ENCODE data around the gene ERVFRD-1. TPM values are rescaled to one million over a fixed set of nuclear protein-coding genes. Genes with fewer than 3 reads are reported as not detected.

Gene ERVFRD-1
- total and polyA plus RNA-seq, 4 experiments from 2014 or later, result 0.05 to 0.29 TPM; not detected in 2

DNA sequence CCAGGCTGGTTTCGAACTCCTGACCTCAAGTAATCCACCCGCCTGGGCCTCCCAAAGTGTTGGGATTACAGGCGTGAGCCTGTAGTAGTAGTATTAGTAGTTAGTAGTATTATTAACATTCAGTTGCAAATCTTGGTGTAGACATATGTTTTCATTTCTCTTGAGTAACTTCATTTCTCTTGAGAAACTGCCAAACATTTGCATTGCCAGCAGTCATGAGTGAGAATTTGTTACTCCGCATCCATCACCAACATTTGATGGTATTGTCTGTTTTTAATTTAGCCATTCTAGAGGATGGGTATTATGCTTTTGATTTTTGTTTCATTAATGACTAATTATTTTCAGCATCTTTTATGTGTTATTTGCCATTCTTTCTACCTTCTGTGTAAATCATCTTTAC, 1.5 kb upstream of the ERVFRD-1 start:
- Mint-ChIP-seq H3K9me3 (no peaks in the 10 kb centered on the region), H3K4me1 (peaks cover 19 to 44% (median 27%) of the 10 kb centered on the region in 4 donors), H3K27ac (no peak overlapping the region), H3K36me3 (no peaks in the 10 kb centered on the region), H3K4me3 (no peak overlapping the region), H3K27me3 (no peaks in the 10 kb centered on the region)
- intact Hi-C loops (cut with micrococcal nuclease), result no loop called here
- Histone ChIP-seq H3K27ac (ENCODE audit: low read depth, low read length) (no peak overlapping the region), H3K36me3 (ENCODE audit: insufficient read depth, low read length) (no peaks in the 10 kb centered on the region), H3K4me3 (ENCODE audit: low read length in 2 of 2) (no peak overlapping the region), H3K9me3 (ENCODE audit: control insufficient read depth in 1 of 2, low read length in 2 of 2) (no peaks in the 10 kb centered on the region), H3K4me1 (ENCODE audit: insufficient read depth, low read length) (peaks cover 16% of the 10 kb centered on the region), H3K27me3 (ENCODE audit: insufficient read depth, low read length) (no peaks in the 10 kb centered on the region)
- ChIA-PET CTCF (ENCODE audit: partially characterized antibody) (interaction anchor here (1.5 kb wide), 1 partner anchor 383 kb away, joined by 3 read pairs; no protein-coding TSS in a partner anchor), POLR2A (ENCODE audit: partially characterized antibody) (no interaction called here)
- DNase-seq, result no peak

DNA sequence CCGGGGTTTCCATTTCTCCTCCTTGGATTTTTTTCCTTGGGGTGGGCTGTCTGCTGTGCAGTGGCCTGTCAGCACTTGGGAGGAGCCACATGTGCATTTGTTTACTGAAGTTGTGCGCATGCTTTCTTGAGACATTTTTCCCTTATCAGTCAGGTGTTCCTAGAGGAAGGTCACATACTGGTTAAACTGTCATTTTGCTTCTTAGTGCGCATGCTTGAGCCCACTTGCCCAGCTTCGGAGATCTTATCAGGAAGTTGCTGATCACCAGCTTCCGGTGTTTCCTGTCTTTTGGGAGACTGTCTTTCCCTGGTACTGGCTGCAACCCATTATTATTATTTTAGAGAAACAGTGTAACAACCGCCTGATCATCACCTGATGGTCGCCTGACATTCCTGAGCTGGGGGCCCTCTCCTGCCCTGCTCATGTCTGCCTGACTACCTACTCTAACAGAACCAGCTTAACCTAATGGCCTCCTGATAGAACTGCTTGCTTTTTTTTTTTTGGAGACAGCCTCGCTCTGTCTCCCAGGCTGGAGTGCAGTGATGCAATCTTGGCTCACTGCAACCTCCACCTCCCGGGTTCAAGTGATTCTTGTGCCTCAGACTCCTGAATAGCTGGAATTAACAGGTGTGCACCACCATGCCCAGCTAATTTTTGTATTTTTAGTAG, 378 bp upstream of the ERVFRD-1 start:
- peak overlapping the region; percentile 64 to 87 (median 78) for H3K4me3 Mint-ChIP-seq
- peak overlapping the region; percentile 2 to 87 (median 80) for H3K27ac Mint-ChIP-seq
- no peaks in the 10 kb centered on the region for H3K27me3 Mint-ChIP-seq
- H3K4me1 Mint-ChIP-seq, result peaks cover 22 to 43% (median 29%) of the 10 kb centered on the region in 4 donors
- Histone ChIP-seq H3K4me1 (ENCODE audit: insufficient read depth, low read length) (peaks cover 16% of the 10 kb centered on the region), H3K9me3 (ENCODE audit: control insufficient read depth in 1 of 2, low read length in 2 of 2) (no peaks in the 10 kb centered on the region), H3K4me3 (ENCODE audit: low read length in 2 of 2) (no peak overlapping the region), H3K36me3 (ENCODE audit: insufficient read depth, low read length) (no peaks in the 10 kb centered on the region), H3K27me3 (ENCODE audit: insufficient read depth, low read length) (no peaks in the 10 kb centered on the region), H3K27ac (ENCODE audit: low read depth, low read length) (no peak overlapping the region)
- DNase-seq, result peak in 1 of 5 donors; percentile 2
- no peaks in the 10 kb centered on the region for H3K36me3 Mint-ChIP-seq
- no peaks in the 10 kb centered on the region for H3K9me3 Mint-ChIP-seq
- ChIA-PET CTCF (ENCODE audit: partially characterized antibody) (interaction anchor here (1.0 kb wide), 1 partner anchor 385 kb away, joined by 3 read pairs; no protein-coding TSS in a partner anchor), POLR2A (ENCODE audit: partially characterized antibody) (no interaction called here)
- intact Hi-C loops (cut with micrococcal nuclease), result no loop called here

DNA sequence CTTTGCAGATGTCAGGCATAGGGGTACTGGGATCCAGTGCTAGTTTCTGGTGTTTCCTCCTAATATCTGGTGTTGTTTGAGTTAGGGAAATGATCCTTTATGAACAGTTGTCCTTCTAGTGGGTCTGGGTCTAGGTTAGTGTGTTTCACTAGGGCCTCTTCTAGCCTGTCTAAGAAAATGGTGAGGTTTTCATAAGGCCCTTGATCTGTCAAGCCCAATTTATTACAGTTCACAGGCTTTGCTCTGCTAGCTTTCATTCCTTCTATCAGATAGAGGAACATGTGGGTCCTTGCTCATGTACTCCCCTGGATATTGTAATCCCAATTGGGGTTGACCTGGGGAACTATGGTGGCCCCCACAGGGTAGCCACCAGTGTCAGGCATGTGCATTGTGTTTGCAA, 2.8 kb downstream of the ERVFRD-1 start:
- Histone ChIP-seq H3K9me3 (ENCODE audit: control insufficient read depth in 1 of 2, low read length in 2 of 2) (no peaks in the 10 kb centered on the region), H3K27ac (ENCODE audit: low read depth, low read length) (no peak overlapping the region), H3K4me3 (ENCODE audit: low read length in 2 of 2) (no peak overlapping the region), H3K4me1 (ENCODE audit: insufficient read depth, low read length) (peaks cover 16% of the 10 kb centered on the region), H3K27me3 (ENCODE audit: insufficient read depth, low read length) (no peaks in the 10 kb centered on the region), H3K36me3 (ENCODE audit: insufficient read depth, low read length) (no peaks in the 10 kb centered on the region)
- CTCF ChIA-PET (ENCODE audit: partially characterized antibody), result no interaction called here
- no peak overlapping the region for H3K27ac Mint-ChIP-seq
- intact Hi-C loops (cut with micrococcal nuclease), result no loop called here
- H3K36me3 Mint-ChIP-seq, result no peaks in the 10 kb centered on the region
- no peak for DNase-seq
- H3K4me3 Mint-ChIP-seq, result no peak overlapping the region
- H3K27me3 Mint-ChIP-seq, result no peaks in the 10 kb centered on the region
- POLR2A ChIA-PET (ENCODE audit: partially characterized antibody), result interaction anchor here (1.1 kb wide), 1 partner anchor 16 kb away, joined by 3 read pairs; the partner anchor contains the start of gene SMIM13
- peaks cover 23 to 38% (median 32%) of the 10 kb centered on the region in 4 donors for H3K4me1 Mint-ChIP-seq
- no peaks in the 10 kb centered on the region for H3K9me3 Mint-ChIP-seq

DNA sequence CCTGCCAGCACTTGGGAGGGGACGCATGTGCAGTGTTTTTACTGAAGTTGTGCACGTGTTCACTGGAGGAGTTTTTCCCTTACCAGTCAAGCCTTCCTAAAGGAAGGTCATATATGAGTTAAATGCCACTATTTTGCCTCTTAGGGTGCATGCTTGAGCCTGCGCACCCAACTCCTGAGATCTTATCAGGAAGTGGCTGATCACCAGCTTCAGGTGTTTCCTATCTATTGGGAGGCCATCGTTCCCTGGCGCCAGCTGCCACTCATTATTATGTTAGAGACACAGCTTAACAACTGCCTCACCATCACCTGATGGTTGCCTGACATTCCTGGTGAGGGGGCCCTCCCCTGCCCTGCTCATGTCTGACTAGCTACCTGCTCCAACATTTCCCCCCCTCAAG, 8.5 kb downstream of the ERVFRD-1 start:
- Histone ChIP-seq H3K4me1 (ENCODE audit: insufficient read depth, low read length) (no peaks in the 10 kb centered on the region), H3K36me3 (ENCODE audit: insufficient read depth, low read length) (no peaks in the 10 kb centered on the region), H3K9me3 (ENCODE audit: control insufficient read depth in 1 of 2, low read length in 2 of 2) (no peaks in the 10 kb centered on the region), H3K27me3 (ENCODE audit: insufficient read depth, low read length) (no peaks in the 10 kb centered on the region), H3K27ac (ENCODE audit: low read depth, low read length) (no peak overlapping the region), H3K4me3 (ENCODE audit: low read length in 2 of 2) (no peak overlapping the region)
- H3K9me3 Mint-ChIP-seq, result peaks cover 0 to 1% (median 0%) of the 10 kb centered on the region in 8 donors
- no peak overlapping the region for H3K4me3 Mint-ChIP-seq
- ChIA-PET POLR2A (ENCODE audit: partially characterized antibody) (no interaction called here), CTCF (ENCODE audit: partially characterized antibody) (no interaction called here)
- H3K4me1 Mint-ChIP-seq, result peaks cover 12 to 24% (median 20%) of the 10 kb centered on the region in 4 donors
- peaks cover 2 to 26% of the 10 kb centered on the region in 2 donors for H3K36me3 Mint-ChIP-seq
- no peaks in the 10 kb centered on the region for H3K27me3 Mint-ChIP-seq
- intact Hi-C loops (cut with micrococcal nuclease), result no loop called here
- DNase-seq, result no peak
- H3K27ac Mint-ChIP-seq, result peak overlapping the region in 1 of 7 donors; percentile 69

DNA sequence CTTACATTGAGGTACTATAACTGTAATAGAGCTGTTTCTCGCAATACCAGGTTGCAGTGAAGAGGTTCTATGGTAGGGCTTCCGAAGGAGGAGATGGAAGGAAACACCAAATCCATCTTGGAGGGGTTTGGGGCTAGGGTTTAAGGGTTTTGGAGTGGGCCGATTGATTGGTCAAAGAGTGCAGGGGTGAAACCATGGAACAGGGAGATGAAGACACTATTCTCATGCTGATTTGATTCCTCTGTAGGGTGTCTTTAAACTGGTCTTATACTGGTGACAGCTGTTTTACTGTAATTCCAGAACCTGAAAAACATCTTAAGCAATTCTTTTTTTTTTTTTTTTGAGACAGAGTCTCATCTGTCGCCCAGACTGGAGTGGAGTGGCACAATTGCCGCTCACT, 10.1 kb downstream of the ERVFRD-1 start:
- Histone ChIP-seq H3K4me3 (ENCODE audit: low read length in 2 of 2) (no peak overlapping the region), H3K4me1 (ENCODE audit: insufficient read depth, low read length) (peaks cover 2% of the 10 kb centered on the region), H3K9me3 (ENCODE audit: control insufficient read depth in 1 of 2, low read length in 2 of 2) (no peaks in the 10 kb centered on the region), H3K27ac (ENCODE audit: low read depth, low read length) (no peak overlapping the region), H3K36me3 (ENCODE audit: insufficient read depth, low read length) (no peaks in the 10 kb centered on the region), H3K27me3 (ENCODE audit: insufficient read depth, low read length) (no peaks in the 10 kb centered on the region)
- Mint-ChIP-seq H3K27ac (peak overlapping the region in 1 of 7 donors; percentile 32), H3K4me1 (peaks cover 16 to 31% (median 22%) of the 10 kb centered on the region in 4 donors), H3K36me3 (peaks cover 2 to 26% of the 10 kb centered on the region in 2 donors), H3K4me3 (no peak overlapping the region), H3K9me3 (peaks cover 0 to 1% (median 0%) of the 10 kb centered on the region in 8 donors), H3K27me3 (no peaks in the 10 kb centered on the region)
- DNase-seq, result no peak
- intact Hi-C loops (cut with micrococcal nuclease), result no loop called here
- ChIA-PET POLR2A (ENCODE audit: partially characterized antibody) (no interaction called here), CTCF (ENCODE audit: partially characterized antibody) (interaction anchor here (1.1 kb wide), 1 partner anchor 36 kb away, joined by 3 read pairs; no protein-coding TSS in a partner anchor)

DNA sequence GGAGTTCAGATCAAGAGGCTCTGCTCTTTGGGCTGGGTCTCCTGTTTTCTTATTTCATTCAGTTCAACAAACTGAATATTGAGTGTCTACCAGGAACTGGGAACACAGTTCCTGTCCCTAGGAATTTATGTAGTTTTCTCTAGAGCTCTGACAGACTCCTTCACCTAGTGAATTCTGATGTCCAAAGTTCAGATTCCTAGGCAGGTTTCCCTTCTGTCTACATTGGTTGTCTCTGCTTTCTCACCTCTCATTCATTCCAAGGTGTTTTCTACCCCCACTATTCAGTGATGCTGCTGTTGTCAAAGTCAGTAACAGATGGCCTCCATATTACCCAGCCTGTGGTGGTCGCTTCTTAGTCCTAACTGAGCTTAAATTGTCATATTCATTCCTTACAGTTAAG, 13.5 kb downstream of the ERVFRD-1 start:
- intact Hi-C loops (cut with micrococcal nuclease), result no loop called here
- no peaks in the 10 kb centered on the region for H3K36me3 ChIP-seq (ENCODE audit: insufficient read depth, low read length)
- peaks cover 22% of the 10 kb centered on the region for H3K4me1 ChIP-seq (ENCODE audit: insufficient read depth, low read length)
- Mint-ChIP-seq H3K4me1 (peaks cover 29 to 50% (median 39%) of the 10 kb centered on the region in 4 donors), H3K27me3 (no peaks in the 10 kb centered on the region), H3K9me3 (peaks cover 0 to 1% (median 0%) of the 10 kb centered on the region in 8 donors), H3K27ac (peak overlapping the region in 1 of 7 donors; percentile 4), H3K4me3 (no peak overlapping the region), H3K36me3 (peaks cover 16 to 26% of the 10 kb centered on the region in 2 donors)
- H3K27ac ChIP-seq (ENCODE audit: low read depth, low read length), result no peak overlapping the region
- no peaks in the 10 kb centered on the region for H3K9me3 ChIP-seq (ENCODE audit: control insufficient read depth in 1 of 2, low read length in 2 of 2)
- POLR2A ChIA-PET (ENCODE audit: partially characterized antibody), result interaction anchor here (0.6 kb wide), 1 partner anchor 565 kb away, joined by 3 read pairs; no protein-coding TSS in a partner anchor
- no peak for DNase-seq
- no peak overlapping the region for H3K4me3 ChIP-seq (ENCODE audit: low read length in 2 of 2)
- no peaks in the 10 kb centered on the region for H3K27me3 ChIP-seq (ENCODE audit: insufficient read depth, low read length)
- CTCF ChIA-PET (ENCODE audit: partially characterized antibody), result no interaction called here

DNA sequence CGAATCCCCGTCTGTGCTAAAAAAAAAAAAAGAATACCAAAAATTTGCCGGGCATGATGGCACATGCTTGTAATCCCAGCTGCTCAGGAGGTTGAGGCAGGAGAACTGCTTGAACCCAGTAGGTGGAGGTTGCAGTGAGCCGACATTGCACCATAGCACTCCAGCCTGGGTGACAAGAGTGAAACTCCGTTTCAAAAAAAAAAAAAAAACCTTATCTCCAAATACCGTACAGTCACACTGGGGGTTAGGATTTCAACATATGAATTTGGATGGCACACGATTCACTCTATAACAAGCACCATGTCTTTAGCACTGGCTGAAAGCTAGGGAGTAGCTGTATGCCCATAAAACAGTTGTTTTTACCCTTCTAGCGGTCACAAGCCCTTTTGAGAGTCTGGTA, 14.0 kb downstream of the ERVFRD-1 start:
- peaks cover 0 to 1% (median 0%) of the 10 kb centered on the region in 8 donors for H3K9me3 Mint-ChIP-seq
- intact Hi-C loops (cut with micrococcal nuclease), result no loop called here
- H3K27me3 Mint-ChIP-seq, result no peaks in the 10 kb centered on the region
- no peak overlapping the region for H3K4me3 Mint-ChIP-seq
- no peak overlapping the region for H3K27ac Mint-ChIP-seq
- ChIA-PET CTCF (ENCODE audit: partially characterized antibody) (no interaction called here), POLR2A (ENCODE audit: partially characterized antibody) (interaction anchor here (0.6 kb wide), 1 partner anchor 564 kb away, joined by 3 read pairs; no protein-coding TSS in a partner anchor)
- no peaks in the 10 kb centered on the region for H3K27me3 ChIP-seq (ENCODE audit: insufficient read depth, low read length)
- H3K4me3 ChIP-seq (ENCODE audit: low read length in 2 of 2), result no peak overlapping the region
- H3K27ac ChIP-seq (ENCODE audit: low read depth, low read length), result no peak overlapping the region
- peaks cover 16 to 26% of the 10 kb centered on the region in 2 donors for H3K36me3 Mint-ChIP-seq
- H3K4me1 Mint-ChIP-seq, result peaks cover 31 to 52% (median 42%) of the 10 kb centered on the region in 4 donors
- H3K4me1 ChIP-seq (ENCODE audit: insufficient read depth, low read length), result peaks cover 26% of the 10 kb centered on the region
- no peaks in the 10 kb centered on the region for H3K36me3 ChIP-seq (ENCODE audit: insufficient read depth, low read length)
- no peak for DNase-seq
- no peaks in the 10 kb centered on the region for H3K9me3 ChIP-seq (ENCODE audit: control insufficient read depth in 1 of 2, low read length in 2 of 2)

Data from CD4-positive, alpha-beta memory T cell (primary cell).